Stimulated activated effector memory CD8-positive, alpha-beta T cell treated with anti-CD3 and anti-CD28 coated beads, Interleukin-12 subunit alpha, Interleukin-12 subunit beta, amount 100 ng/mL, for 72 hours (primary cell): ENCODE results near the gene MED25.

Source experiments
- ATAC-seq: fragments of 150-1000 bp; cut with Tn5 transposase; 2 replicates; pipeline ENCODE4 v1.10.0; 2021
- DNase-seq, 2 donors: peaks; one replicate each; pipeline ENCODE4 v3.0.0; 2021 to 2022; ENCODE audit warnings: low spot score in 2 of 2
- H3K27ac Mint-ChIP-seq: one replicate; pipeline ENCODE4 v1.8.0; 2022; ENCODE audit warnings: mild to moderate bottlenecking, mixed read lengths
- H3K36me3 Mint-ChIP-seq: one replicate; pipeline ENCODE4 v1.8.0; 2022; ENCODE audit warnings: mild to moderate bottlenecking, mixed read lengths
- H3K4me1 Mint-ChIP-seq: one replicate; pipeline ENCODE4 v1.8.0; 2022; ENCODE audit warnings: mixed read lengths
- H3K4me3 Mint-ChIP-seq: one replicate; pipeline ENCODE4 v1.8.0; 2022; ENCODE audit warnings: mild to moderate bottlenecking, mixed read lengths
- H3K9me3 Mint-ChIP-seq: one replicate; pipeline ENCODE4 v1.8.0; 2022; ENCODE audit warnings: mixed read lengths

Gene MED25

GRCh38 chr19:49874503-49875157 is 56.5 kb downstream of the MED25 start:
- peaks cover 66% of the 10 kb centered on the region for H3K4me1 Mint-ChIP-seq
- DNase-seq: no peak
- ATAC-seq: no peak
- no peaks in the 10 kb centered on the region for H3K9me3 Mint-ChIP-seq
- peaks cover 14% of the 10 kb centered on the region for H3K36me3 Mint-ChIP-seq
- H3K4me3 Mint-ChIP-seq: no peak overlapping the region
- H3K27ac Mint-ChIP-seq: peak overlapping the region; percentile 56

DNA sequence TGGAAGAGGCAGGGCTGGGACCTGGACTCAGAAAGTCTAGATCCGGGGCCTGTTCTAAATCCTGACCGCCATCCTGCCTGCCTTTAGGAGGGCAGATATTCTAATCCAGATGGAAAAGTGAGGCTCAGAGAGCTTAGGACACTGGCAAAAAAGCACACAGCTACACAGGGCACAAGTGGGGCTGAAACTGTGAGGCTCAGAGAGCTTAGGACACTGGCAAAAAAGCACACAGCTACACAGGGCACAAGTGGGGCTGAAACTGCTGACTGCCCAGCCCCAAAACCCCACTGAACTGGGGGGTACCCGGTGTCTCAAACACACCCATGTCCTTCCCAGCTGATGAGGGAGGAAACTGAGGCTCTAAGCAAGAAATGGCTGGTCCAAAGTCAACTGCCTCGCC is 57.1 kb downstream of the MED25 start:
- no peak overlapping the region for H3K4me3 Mint-ChIP-seq
- H3K4me1 Mint-ChIP-seq: peaks cover 65% of the 10 kb centered on the region
- H3K9me3 Mint-ChIP-seq: no peaks in the 10 kb centered on the region
- ATAC-seq (no peak), DNase-seq (no peak)
- peaks cover 14% of the 10 kb centered on the region for H3K36me3 Mint-ChIP-seq
- no peak overlapping the region for H3K27ac Mint-ChIP-seq

GRCh38 chr19:49875857-49876421 is 57.9 kb downstream of the MED25 start:
- H3K9me3 Mint-ChIP-seq: no peaks in the 10 kb centered on the region
- H3K4me1 Mint-ChIP-seq: peaks cover 65% of the 10 kb centered on the region
- ATAC-seq: no peak
- H3K27ac Mint-ChIP-seq: no peak overlapping the region
- no peak for DNase-seq
- peaks cover 14% of the 10 kb centered on the region for H3K36me3 Mint-ChIP-seq
- no peak overlapping the region for H3K4me3 Mint-ChIP-seq

GRCh38 chr19:49876422-49877019 is 58.4 kb downstream of the MED25 start:
- H3K4me3 Mint-ChIP-seq: no peak overlapping the region
- H3K4me1 Mint-ChIP-seq: peaks cover 64% of the 10 kb centered on the region
- ATAC-seq (peak; percentile 71), DNase-seq (peak; percentile 91 to 97)
- no peak overlapping the region for H3K27ac Mint-ChIP-seq
- no peaks in the 10 kb centered on the region for H3K9me3 Mint-ChIP-seq
- peaks cover 13% of the 10 kb centered on the region for H3K36me3 Mint-ChIP-seq

- peaks cover 62% of the 10 kb centered on the region for H3K4me1 Mint-ChIP-seq
These were observed 59.2 kb downstream of the MED25 start, which contains the start of the genes AKT1S1 and TBC1D17 for GRCh38 chr19:49877020-49877878. Gene AKT1S1 (minus strand): TSS chr19:49877355. CDS start chr19:49873295, 4,060 bp downstream. Gene TBC1D17 (plus strand): TSS chr19:49877702. CDS start chr19:49877724, 22 bp downstream.

GRCh38 chr19:49877879-49878743 is 60.0 kb downstream of the MED25 start:
- H3K36me3 Mint-ChIP-seq: no peaks in the 10 kb centered on the region
- no peak overlapping the region for H3K27ac Mint-ChIP-seq
- ATAC-seq (peak; percentile 81), DNase-seq (peak in 1 of 2 donors; percentile 98)
- peaks cover 60% of the 10 kb centered on the region for H3K4me1 Mint-ChIP-seq
- H3K9me3 Mint-ChIP-seq: no peaks in the 10 kb centered on the region
- H3K4me3 Mint-ChIP-seq: no peak overlapping the region

More at GRCh38 chr19:49877020-49877878, 59.2 kb downstream of the MED25 start, which contains the start of the genes AKT1S1 and TBC1D17:
- Mint-ChIP-seq H3K27ac (no peak within 1 kb of the TSS), H3K36me3 (peaks cover 6% of the 10 kb centered on the region), H3K9me3 (no peaks in the 10 kb centered on the region), H3K4me3 (no peak within 1 kb of the TSS)
- DNase-seq (peak; percentile 95 to 99), ATAC-seq (peak; percentile 82)

DNA sequence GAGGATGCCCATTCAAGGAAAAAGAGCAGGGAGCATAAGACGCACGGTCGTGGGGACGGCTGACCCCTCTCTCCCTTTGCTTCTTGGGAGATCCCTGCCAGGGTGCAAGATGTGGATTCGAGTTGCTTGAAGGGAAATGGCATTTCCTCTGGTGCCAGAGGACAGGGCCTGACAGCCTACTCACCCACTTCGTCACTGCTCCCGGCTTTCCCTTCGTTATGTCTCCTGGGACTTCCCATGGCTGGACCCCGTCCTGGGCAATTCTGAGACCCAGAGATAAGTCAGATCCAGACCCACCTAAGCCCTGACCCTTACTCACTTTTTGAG is 60.6 kb downstream of the MED25 start:
- Mint-ChIP-seq H3K27ac (no peak overlapping the region), H3K4me3 (no peak overlapping the region), H3K9me3 (no peaks in the 10 kb centered on the region), H3K36me3 (no peaks in the 10 kb centered on the region), H3K4me1 (peaks cover 66% of the 10 kb centered on the region)
- DNase-seq (no peak), ATAC-seq (no peak)

DNA sequence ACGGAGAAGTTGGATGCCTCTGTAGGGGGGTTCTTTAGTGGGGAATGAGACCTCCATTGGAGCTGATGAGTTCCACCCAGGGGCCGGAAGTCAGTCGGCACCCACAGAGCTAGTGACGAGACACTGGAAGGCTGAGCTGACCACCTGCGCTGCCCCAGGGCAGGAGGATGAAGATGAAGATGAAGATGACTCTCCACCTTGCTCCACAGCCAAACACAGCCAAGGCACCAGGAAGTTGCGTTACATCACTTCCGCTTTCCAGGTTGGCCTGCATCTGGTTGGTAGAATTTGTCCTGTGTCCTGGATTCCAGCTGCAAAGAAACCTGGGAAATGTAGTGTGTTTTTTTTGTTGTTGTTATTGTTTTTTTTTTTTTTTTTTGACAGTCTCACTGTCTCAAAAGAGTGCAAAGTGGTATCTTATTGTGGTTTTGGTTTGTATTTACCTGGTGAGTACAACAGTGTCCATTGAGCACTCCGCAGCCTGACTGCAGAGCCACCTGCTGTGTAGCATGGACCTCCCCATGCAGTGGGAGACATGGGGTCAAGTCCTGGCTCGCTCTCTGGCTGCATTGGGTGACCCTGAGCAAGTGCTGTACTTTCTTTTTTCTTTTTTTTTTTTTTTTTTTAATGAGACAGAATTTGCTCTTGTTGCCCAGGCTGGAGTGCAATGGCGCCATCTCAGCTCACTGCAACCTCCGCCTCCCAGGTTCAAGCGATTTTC is 61.3 kb downstream of the MED25 start:
- ATAC-seq (no peak), DNase-seq (no peak)
- no peaks in the 10 kb centered on the region for H3K36me3 Mint-ChIP-seq

DNA sequence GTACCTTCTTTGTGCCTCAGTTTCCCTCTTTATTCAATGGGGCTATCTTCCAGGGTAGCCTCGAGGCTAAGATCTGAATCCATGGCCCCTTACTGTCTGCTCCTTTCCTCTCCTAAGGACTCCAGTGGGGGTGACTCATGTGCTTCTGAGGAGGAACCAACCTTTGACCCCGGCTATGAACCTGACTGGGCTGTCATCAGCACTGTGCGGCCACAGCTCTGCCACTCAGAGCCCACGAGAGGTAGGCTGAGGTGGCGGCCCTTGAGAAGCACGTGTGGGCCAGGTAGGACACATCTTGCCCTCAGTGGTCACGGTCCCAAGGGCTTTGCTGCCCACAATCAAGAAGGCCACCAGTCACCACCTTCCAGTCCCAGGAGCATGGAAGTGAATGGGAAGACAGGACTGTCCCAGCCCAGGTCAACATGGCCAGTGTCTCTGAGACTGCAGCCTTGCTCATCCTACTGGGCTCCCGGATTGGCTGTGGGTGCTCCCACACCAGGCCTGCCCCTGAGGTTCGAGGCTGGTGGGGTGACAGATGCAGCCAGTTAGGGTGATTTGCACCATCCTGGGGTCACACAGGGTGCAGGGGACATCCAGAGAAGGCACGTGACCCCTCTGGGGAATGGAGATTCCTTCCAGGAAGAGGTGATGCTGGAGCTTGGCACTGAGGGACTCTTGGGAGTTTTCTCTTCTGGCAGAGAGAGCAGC is 62.2 kb downstream of the MED25 start:
- H3K9me3 Mint-ChIP-seq: no peaks in the 10 kb centered on the region
- H3K4me3 Mint-ChIP-seq: no peak overlapping the region
- peaks cover 50% of the 10 kb centered on the region for H3K4me1 Mint-ChIP-seq
- H3K27ac Mint-ChIP-seq: peak overlapping the region; percentile 87
- DNase-seq (no peak), ATAC-seq (no peak)
- no peaks in the 10 kb centered on the region for H3K36me3 Mint-ChIP-seq

More for the DNA sequence above, 61.3 kb downstream of the MED25 start:
- H3K4me1 Mint-ChIP-seq: peaks cover 59% of the 10 kb centered on the region
- H3K27ac Mint-ChIP-seq: no peak overlapping the region
- H3K9me3 Mint-ChIP-seq: no peaks in the 10 kb centered on the region
- no peak overlapping the region for H3K4me3 Mint-ChIP-seq

- Mint-ChIP-seq H3K9me3 (no peaks in the 10 kb centered on the region), H3K36me3 (no peaks in the 10 kb centered on the region), H3K4me3 (no peak overlapping the region), H3K4me1 (peaks cover 43% of the 10 kb centered on the region), H3K27ac (peak overlapping the region; percentile 87)
- ATAC-seq (no peak), DNase-seq (no peak)
These were observed 63.1 kb downstream of the MED25 start for GRCh38 chr19:49881186-49881585.

- Mint-ChIP-seq H3K4me3 (no peak overlapping the region), H3K27ac (peak overlapping the region; percentile 87)
- no peak for DNase-seq
These were observed 63.7 kb downstream of the MED25 start for GRCh38 chr19:49881672-49882394.

DNA sequence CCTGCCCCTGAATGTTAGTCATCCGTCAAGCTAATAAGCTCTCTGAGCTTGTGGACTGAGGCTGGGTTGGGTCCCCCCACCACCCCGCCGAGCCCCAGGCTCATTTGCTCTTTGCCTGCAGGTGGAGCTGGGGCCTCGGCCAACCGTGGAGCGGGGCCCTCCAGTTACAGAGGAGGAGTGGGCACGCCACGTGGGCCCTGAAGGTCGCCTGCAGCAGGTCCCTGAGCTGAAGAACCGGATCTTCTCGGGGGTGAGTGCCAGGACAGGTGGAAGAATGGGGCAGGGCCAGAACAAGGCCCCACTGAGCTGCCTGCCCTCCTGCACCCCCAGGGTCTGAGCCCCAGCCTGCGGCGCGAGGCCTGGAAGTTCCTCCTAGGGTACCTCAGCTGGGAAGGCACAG is 64.6 kb downstream of the MED25 start:
- no peak overlapping the region for H3K4me3 Mint-ChIP-seq
- DNase-seq (no peak), ATAC-seq (no peak)
- H3K4me1 Mint-ChIP-seq: peaks cover 43% of the 10 kb centered on the region
- no peaks in the 10 kb centered on the region for H3K9me3 Mint-ChIP-seq
- no peaks in the 10 kb centered on the region for H3K36me3 Mint-ChIP-seq
- H3K27ac Mint-ChIP-seq: peak overlapping the region; percentile 87

More at GRCh38 chr19:49881672-49882394, 63.7 kb downstream of the MED25 start:
- no peaks in the 10 kb centered on the region for H3K9me3 Mint-ChIP-seq
- peaks cover 43% of the 10 kb centered on the region for H3K4me1 Mint-ChIP-seq
- H3K36me3 Mint-ChIP-seq: no peaks in the 10 kb centered on the region
- no peak for ATAC-seq

DNA sequence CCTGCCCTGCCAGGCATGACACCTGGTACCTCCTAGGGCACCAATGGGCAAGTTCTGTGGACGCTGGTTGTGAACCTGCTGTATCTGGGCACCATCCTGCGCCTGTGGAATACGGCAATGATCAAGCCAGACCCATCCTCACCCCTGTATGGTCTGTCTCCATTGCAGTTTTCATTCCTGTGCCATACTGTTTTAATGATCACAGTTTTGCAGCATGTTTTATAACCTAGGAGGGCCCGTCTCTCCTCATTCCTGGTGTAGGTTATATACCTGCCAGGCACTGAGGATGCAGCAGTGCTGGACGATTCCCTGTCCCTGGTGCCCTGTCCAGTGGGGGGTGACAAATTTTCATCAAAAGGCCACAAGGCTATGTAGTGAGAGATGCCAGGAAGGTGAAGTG is 65.0 kb downstream of the MED25 start:
- Mint-ChIP-seq H3K27ac (no peak overlapping the region), H3K4me3 (no peak overlapping the region), H3K4me1 (peaks cover 39% of the 10 kb centered on the region), H3K9me3 (no peaks in the 10 kb centered on the region), H3K36me3 (no peaks in the 10 kb centered on the region)
- DNase-seq (no peak), ATAC-seq (no peak)
